Psoas muscle (tissue), 8 donors: ENCODE data around the gene PHF21B. TPM values are rescaled to one million over a fixed set of nuclear protein-coding genes. Genes with fewer than 3 reads are reported as not detected.

Experiments used
- ATAC-seq, 4 donors: fragments of 200-7000 bp; cut with Tn5 transposase; one replicate each; pipeline ENCODE4 v1.9.1; 2020; ENCODE audit warnings: moderate library complexity in 3 of 4, mild to moderate bottlenecking in 2 of 4
- DNase-seq, 2 donors: peaks; one replicate each; pipeline ENCODE4 v3.0.0-alpha.2; 2020
- H3K27ac ChIP-seq: fragments of 200-600 bp; one replicate; pipeline ENCODE4 v1.8.0; 2022
- H3K27me3 ChIP-seq, 3 donors: fragments of 200-600 bp in 1 of 3; one replicate each; pipeline versions ENCODE4 v1.6.1 to v1.8.0; 2013 to 2022; ENCODE audit warnings: low read length in 2 of 3, mild to moderate bottlenecking in 2 of 3, moderate library complexity in 1 of 3; ENCODE audit not compliant: insufficient read depth in 3 of 3
- H3K36me3 ChIP-seq, 2 donors: fragments of 200-600 bp in 1 of 2; one replicate each; pipeline versions ENCODE4 v1.6.1 to v1.8.0; 2013 to 2022; ENCODE audit warnings: low read depth in 1 of 2, mild to moderate bottlenecking in 1 of 2, moderate library complexity in 1 of 2; ENCODE audit not compliant: insufficient read depth in 1 of 2
- H3K4me1 ChIP-seq: fragments of 200-600 bp; one replicate; pipeline ENCODE4 v1.8.0; 2022
- H3K4me3 ChIP-seq: fragments of 200-600 bp; one replicate; pipeline ENCODE4 v1.8.0; 2022; ENCODE audit warnings: mild to moderate bottlenecking
- H3K9me3 ChIP-seq: fragments of 200-600 bp; one replicate; pipeline ENCODE4 v1.8.0; 2022
- CTCF ChIP-seq: fragments of 200-600 bp; IDR thresholded peaks from one replicate; pipeline ENCODE4 v1.8.0; 2022; ENCODE audit warnings: antibody characterized with exemption
- WGBS, 3 donors: extraction: QIAGEN DNeasy Blood & Tissue Kit; methylation state at CpG; one replicate each; pipeline versions ENCODE4 v1.1.6 to v1.1.7; 2013; 5-methylcytosine and 5-hydroxymethylcytosine counted together
- intact Hi-C, 2 donors: fragments of 100-400 bp; cut with DNase I; formaldehyde crosslinking; loops; one replicate each; pipeline versions ENCODE4 v1.11.0 to v1.14.2; 2022
- polyA plus RNA-seq, 3 donors: library from polyadenylated mRNA; stranded (reverse); fragments of 200-250 nt; gene quantifications; one replicate each; pipeline ENCODE4 v1.2.3, GENCODE V29; 2013
- total RNA-seq, 4 donors: library from RNA; stranded (reverse); fragmentation: NEBNext Ultra II Directional in 2 of 4; extraction: Animal tissue kit (Norgen Biotek cat#: 25700) in 2 of 4; gene quantifications; one replicate each; pipeline versions ENCODE4 v1.2.1 to v1.2.4, GENCODE V29; 2021 to 2023
- donor health status: healthy with polysubstance abuse.
- donor health status: DM: no; HTN: no; CAD: no; lungs with moderate emphysema.
- donor health status: Bipolar disorder and iron deficiency.
- donor health status: healthy.
- donor health status: DM: yes; HTN: yes; CAD: no.
- donor health status: DM: no; HTN: no; CAD: no.
- donor health status: DM: no; HTN: no; CAD: no.
- donor health status: DM: yes; HTN: yes; CAD: no.

PHF21B gene
- total and polyA plus RNA-seq, 7 donors, result 0.03 to 0.58 (median 0.16) TPM; not detected in 1

DNA sequence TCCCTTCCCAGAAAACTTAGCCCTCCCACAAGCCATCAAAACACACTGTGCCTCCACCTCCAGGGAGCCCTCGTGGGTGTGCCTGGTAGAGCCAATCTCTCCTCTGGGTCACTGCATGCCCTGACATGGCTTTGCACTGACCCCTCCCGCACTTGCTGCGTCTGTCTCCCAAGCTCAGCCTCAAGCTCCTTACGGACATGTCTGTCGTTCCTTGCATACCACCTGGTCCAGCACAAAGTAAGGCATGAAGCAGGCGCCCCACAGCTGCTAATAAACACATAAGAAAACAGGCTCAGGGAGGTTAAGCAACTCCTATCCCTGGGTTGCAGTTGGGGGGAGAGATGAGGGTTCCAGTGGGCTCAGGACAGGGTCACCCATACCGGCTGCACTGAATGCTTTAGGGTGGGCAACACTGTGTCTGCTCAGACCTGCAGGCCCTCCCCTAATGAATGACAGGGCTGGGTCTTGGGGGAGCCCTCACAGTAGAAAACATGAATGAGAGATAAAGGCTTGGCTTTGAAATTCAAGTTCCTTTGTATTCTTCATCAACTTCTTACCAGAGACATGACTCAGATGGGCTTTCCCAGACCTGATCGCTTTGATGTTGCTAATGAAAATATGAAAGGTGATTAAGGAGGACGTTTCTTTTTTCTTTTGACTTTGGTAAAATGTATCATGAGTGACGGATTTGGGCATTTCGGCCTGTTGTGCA is 38.0 kb downstream of the PHF21B start:
- Histone ChIP-seq H3K4me1 (no peaks in the 10 kb centered on the region), H3K36me3 (no peaks in the 10 kb centered on the region), H3K9me3 (no peaks in the 10 kb centered on the region), H3K4me3 (no peak overlapping the region), H3K27me3 (peaks cover 0 to 12% (median 8%) of the 10 kb centered on the region in 3 donors), H3K27ac (no peak overlapping the region)
- intact Hi-C loops, result no loop called here
- 79 to 83% (median 79%) methylated on average over 11 of the region's 11 CpGs for WGBS, 3 donors
- ATAC-seq (no peak), DNase-seq (no peak)
- TF ChIP-seq CTCF, result no peak

- Histone ChIP-seq H3K4me1 (no peaks in the 10 kb centered on the region), H3K27ac (no peak overlapping the region), H3K36me3 (no peaks in the 10 kb centered on the region), H3K27me3 (peaks cover 0 to 12% (median 8%) of the 10 kb centered on the region in 3 donors), H3K9me3 (no peaks in the 10 kb centered on the region), H3K4me3 (no peak overlapping the region)
- ATAC-seq (no peak), DNase-seq (no peak)
- 74 to 76% (median 75%) methylated on average over 6 of the region's 6 CpGs for WGBS, 3 donors
- no peak for TF ChIP-seq CTCF
- intact Hi-C loops, result no loop called here
These were observed 39.5 kb downstream of the PHF21B start for GRCh38 chr22:44970291-44970690.

- no peak overlapping the region for H3K27ac ChIP-seq
- no peak for DNase-seq
- intact Hi-C loops, result no loop called here
- WGBS, 3 donors, result 90 to 96% (median 93%) methylated on average over 9 of the region's 9 CpGs
- no peak for ATAC-seq
- H3K27me3 ChIP-seq, result peaks cover 0 to 12% (median 8%) of the 10 kb centered on the region in 3 donors
- no peaks in the 10 kb centered on the region for H3K36me3 ChIP-seq
- H3K4me1 ChIP-seq, result no peaks in the 10 kb centered on the region
- H3K4me3 ChIP-seq, result no peak overlapping the region
- H3K9me3 ChIP-seq, result no peaks in the 10 kb centered on the region
- TF ChIP-seq CTCF, result no peak
These were observed 40.0 kb downstream of the PHF21B start for GRCh38 chr22:44969817-44970216.

DNA sequence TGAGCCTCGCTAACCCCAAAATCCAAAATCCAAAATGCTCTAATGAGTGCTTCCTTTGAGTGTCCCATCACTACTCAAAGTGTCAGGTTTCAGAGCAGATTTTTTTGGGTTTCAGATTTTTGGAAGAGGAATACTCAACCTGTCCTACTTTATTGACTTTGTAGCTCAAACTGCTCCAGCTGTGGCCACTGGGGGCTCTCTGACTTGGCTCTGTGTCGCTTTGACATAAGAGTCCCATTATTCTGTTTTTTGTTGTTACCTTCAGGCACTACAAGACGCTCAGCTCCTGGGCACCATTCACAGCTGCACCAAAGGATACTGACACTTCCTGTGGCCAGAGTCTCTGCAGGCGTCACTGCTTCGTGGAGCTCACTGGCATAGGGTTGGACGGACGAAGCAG is 41.1 kb downstream of the PHF21B start:
- ATAC-seq (no peak), DNase-seq (no peak)
- Histone ChIP-seq H3K36me3 (no peaks in the 10 kb centered on the region), H3K27ac (no peak overlapping the region), H3K4me1 (no peaks in the 10 kb centered on the region), H3K4me3 (no peak overlapping the region), H3K27me3 (peaks cover 0 to 12% (median 8%) of the 10 kb centered on the region in 3 donors), H3K9me3 (no peaks in the 10 kb centered on the region)
- intact Hi-C loops, result no loop called here
- 67 to 75% (median 67%) methylated on average over 7 of the region's 7 CpGs for WGBS, 3 donors
- TF ChIP-seq CTCF, result no peak

GRCh38 chr22:44965171-44965570 is 44.6 kb downstream of the PHF21B start:
- WGBS, 3 donors, result 68 to 80% (median 70%) methylated on average over 6 of the region's 6 CpGs
- DNase-seq (no peak), ATAC-seq (no peak)
- Histone ChIP-seq H3K4me3 (no peak overlapping the region), H3K9me3 (no peaks in the 10 kb centered on the region), H3K27me3 (no peaks in the 10 kb centered on the region), H3K27ac (no peak overlapping the region), H3K36me3 (no peaks in the 10 kb centered on the region), H3K4me1 (no peaks in the 10 kb centered on the region)
- TF ChIP-seq CTCF, result no peak
- intact Hi-C loops, result no loop called here
